ENCODE results near the gene LMX1B.

Gene LMX1B

DNA sequence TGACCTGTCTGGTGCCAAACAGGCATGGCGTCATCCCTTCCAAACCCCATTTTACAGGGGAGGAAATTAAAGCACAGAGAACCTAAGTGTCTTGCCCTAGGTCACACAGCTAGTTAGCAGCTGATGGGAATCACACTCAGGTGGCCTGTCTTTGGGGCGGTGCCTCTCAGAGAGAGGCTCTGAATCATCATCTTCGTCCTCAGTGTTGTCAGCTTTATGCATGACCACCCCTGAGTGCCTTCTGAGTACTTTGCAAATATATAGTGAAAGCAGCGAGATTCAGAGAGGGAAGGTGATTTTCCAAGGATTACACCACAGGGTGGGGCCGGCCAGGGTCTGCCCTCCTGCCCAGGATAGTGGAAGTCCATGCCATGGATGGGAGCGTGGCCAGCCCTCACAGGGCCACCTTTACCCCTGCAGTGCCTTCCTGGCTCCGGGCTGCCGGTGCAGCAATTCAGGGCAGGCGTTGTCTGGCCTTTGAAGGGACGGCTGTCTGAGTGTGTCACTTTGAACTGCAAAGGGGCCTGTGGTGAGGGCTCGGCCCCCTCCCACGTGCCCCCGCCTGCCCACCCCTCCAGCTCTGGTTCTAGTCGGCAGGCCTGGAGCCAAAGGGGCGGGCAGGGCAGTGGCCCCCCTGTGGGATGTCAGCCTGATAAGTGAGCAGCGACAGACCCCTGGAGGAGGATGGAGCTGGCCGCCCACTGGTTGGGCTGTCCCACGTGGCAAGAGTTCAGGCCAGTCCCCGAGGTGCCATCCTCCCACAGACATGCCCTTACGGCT, 16.9 kb downstream of the LMX1B start:
- H3K4me3 ChIP-seq = no peak overlapping the region
- no peak for TF ChIP-seq Cebpa-rat (IDR thresholded peaks at IDR 0.05)
- H3K27ac ChIP-seq = no peak overlapping the region
- peaks cover 10 to 20% (median 17%) of the 10 kb centered on the region in 10 experiments; a peak in 16 of 20 replicates for H3K4me1 ChIP-seq
- H3K36me3 ChIP-seq = no peaks in the 10 kb centered on the region
- H3K9ac ChIP-seq = no peak overlapping the region; a peak in 1 of 22 replicates
- H3K27me3 ChIP-seq = peaks cover 97 to 100% (median 100%) of the 10 kb centered on the region in 11 experiments
- peak overlapping the region in 9 of 11 experiments; percentile 0 to 56 (median 31); a peak in 11 of 22 replicates for H3K4me2 ChIP-seq
- H4K20me1 ChIP-seq = peaks cover 0 to 92% (median 43%) of the 10 kb centered on the region in 11 experiments; a peak in 18 of 22 replicates
- peaks cover 0 to 12% (median 9%) of the 10 kb centered on the region in 11 experiments; a peak in 18 of 22 replicates for H3K9me3 ChIP-seq (replicated peaks in 1 of 11)

- Histone ChIP-seq H3K9ac (no peak overlapping the region), H3K9me3 (replicated peaks in 1 of 11) (peaks cover 0 to 12% (median 9%) of the 10 kb centered on the region in 11 experiments; a peak in 18 of 22 replicates), H3K27me3 (peaks cover 97 to 100% (median 100%) of the 10 kb centered on the region in 11 experiments), H3K27ac (no peak overlapping the region), H3K36me3 (no peaks in the 10 kb centered on the region), H3K4me2 (peak overlapping the region in 7 of 11 experiments; percentile 0 to 56 (median 39); a peak in 6 of 22 replicates), H3K4me1 (peaks cover 4 to 14% (median 11%) of the 10 kb centered on the region in 10 experiments; a peak in 16 of 20 replicates), H4K20me1 (peaks cover 0 to 92% (median 44%) of the 10 kb centered on the region in 11 experiments; a peak in 18 of 22 replicates), H3K4me3 (no peak overlapping the region)
- TF ChIP-seq Cebpa-rat (IDR thresholded peaks at IDR 0.05) = no peak
These were observed 17.5 kb downstream of the LMX1B start for GRCh38 chr9:126631254-126631653.

- no peak overlapping the region for H3K4me2 ChIP-seq
- H3K27ac ChIP-seq = no peak overlapping the region
- H3K9me3 ChIP-seq (replicated peaks in 1 of 11) = no peaks in the 10 kb centered on the region
- peaks cover 0 to 97% (median 32%) of the 10 kb centered on the region in 11 experiments; a peak in 13 of 22 replicates for H4K20me1 ChIP-seq
- H3K27me3 ChIP-seq = peaks cover 97 to 100% (median 100%) of the 10 kb centered on the region in 11 experiments
- H3K36me3 ChIP-seq = no peaks in the 10 kb centered on the region
- no peak overlapping the region for H3K9ac ChIP-seq
- peaks cover 0 to 23% (median 10%) of the 10 kb centered on the region in 10 experiments; a peak in 11 of 20 replicates for H3K4me1 ChIP-seq
- no peak for TF ChIP-seq Cebpa-rat (IDR thresholded peaks at IDR 0.05)
- no peak overlapping the region for H3K4me3 ChIP-seq
These were observed 20.3 kb downstream of the LMX1B start for GRCh38 chr9:126633881-126634558.

DNA sequence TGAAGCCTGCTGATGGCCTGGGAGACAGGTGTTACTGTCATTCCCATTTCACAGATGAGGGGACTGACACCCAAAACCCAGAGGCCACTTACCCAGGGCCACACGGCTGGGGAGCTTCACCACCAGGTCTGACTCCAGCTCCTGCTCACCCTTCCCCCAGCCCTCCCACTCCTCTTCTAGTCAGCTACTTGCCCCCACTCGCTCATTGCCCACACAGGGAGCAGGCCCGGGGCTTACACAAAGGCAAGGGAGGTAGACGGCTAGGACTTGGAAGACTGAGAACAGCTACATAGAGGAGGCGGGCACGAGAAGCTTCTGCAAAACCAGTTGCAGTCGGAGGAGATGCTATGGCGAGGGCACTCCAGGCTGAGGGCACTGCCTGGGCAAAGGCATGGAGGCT, 21.3 kb downstream of the LMX1B start:
- H3K36me3 ChIP-seq = no peaks in the 10 kb centered on the region
- peaks cover 0 to 23% (median 10%) of the 10 kb centered on the region in 10 experiments; a peak in 11 of 20 replicates for H3K4me1 ChIP-seq
- H3K27ac ChIP-seq = no peak overlapping the region
- no peak for TF ChIP-seq Cebpa-rat (IDR thresholded peaks at IDR 0.05)
- H3K9ac ChIP-seq = no peak overlapping the region
- no peak overlapping the region for H3K4me2 ChIP-seq
- H3K9me3 ChIP-seq (replicated peaks in 1 of 11) = no peaks in the 10 kb centered on the region
- H3K4me3 ChIP-seq = no peak overlapping the region
- peaks cover 97 to 100% (median 100%) of the 10 kb centered on the region in 11 experiments for H3K27me3 ChIP-seq
- H4K20me1 ChIP-seq = peaks cover 0 to 98% (median 33%) of the 10 kb centered on the region in 11 experiments; a peak in 13 of 22 replicates

DNA sequence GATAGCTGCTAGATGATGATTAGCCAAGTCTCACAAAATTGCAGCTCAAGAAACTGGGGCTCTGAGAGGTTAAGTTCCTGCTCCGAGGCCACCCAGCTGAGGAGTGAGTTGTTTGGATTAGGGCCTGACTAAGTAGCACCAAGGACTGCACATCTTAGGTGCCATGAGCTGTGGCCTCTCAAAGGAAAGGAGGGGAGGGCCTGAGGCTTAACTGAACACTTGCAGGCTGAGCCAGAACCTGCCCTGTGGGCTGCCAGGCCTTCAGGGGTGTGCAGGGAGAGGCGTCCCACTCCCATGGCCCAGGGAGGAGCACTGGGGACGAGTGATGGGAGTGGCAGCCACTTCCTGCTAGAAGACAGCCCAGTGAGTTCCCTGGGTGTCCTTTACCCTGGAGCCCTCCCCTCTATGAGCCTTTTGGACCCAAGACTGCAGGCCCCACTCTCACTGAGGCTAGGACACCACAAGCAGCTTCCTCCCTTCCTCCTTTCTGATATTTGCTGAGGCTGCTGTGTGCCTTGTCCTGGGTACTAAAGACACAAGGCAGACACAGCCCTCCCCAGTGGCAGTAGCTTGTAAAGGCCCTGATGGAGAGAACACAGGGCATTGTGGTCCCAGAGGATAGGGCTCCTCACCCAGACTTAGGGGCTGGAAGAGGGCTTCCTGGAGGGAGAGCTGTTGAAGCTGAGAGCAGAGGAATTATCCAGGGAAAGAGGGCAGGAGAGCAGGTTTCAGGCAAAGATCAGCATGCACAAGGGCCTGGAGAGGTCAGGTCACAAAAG, 22.1 kb downstream of the LMX1B start:
- Histone ChIP-seq H3K27ac (no peak overlapping the region), H3K9ac (no peak overlapping the region), H3K4me3 (no peak overlapping the region), H3K4me1 (peaks cover 0 to 16% (median 4%) of the 10 kb centered on the region in 10 experiments; a peak in 10 of 20 replicates), H4K20me1 (peaks cover 0 to 98% (median 33%) of the 10 kb centered on the region in 11 experiments; a peak in 13 of 22 replicates), H3K9me3 (replicated peaks in 1 of 11) (no peaks in the 10 kb centered on the region), H3K36me3 (no peaks in the 10 kb centered on the region), H3K4me2 (no peak overlapping the region), H3K27me3 (peaks cover 97 to 100% (median 100%) of the 10 kb centered on the region in 11 experiments)
- no peak for TF ChIP-seq Cebpa-rat (IDR thresholded peaks at IDR 0.05)

GRCh38 chr9:126636983-126637798, 23.5 kb downstream of the LMX1B start:
- H3K27me3 ChIP-seq = peaks cover 97 to 100% (median 100%) of the 10 kb centered on the region in 11 experiments
- H4K20me1 ChIP-seq = peaks cover 0 to 98% (median 33%) of the 10 kb centered on the region in 11 experiments; a peak in 13 of 22 replicates
- H3K4me3 ChIP-seq = no peak overlapping the region
- no peaks in the 10 kb centered on the region for H3K36me3 ChIP-seq
- no peak for TF ChIP-seq Cebpa-rat (IDR thresholded peaks at IDR 0.05)
- no peak overlapping the region; a peak in 1 of 22 replicates for H3K4me2 ChIP-seq
- no peak overlapping the region for H3K9ac ChIP-seq
- no peak overlapping the region for H3K27ac ChIP-seq
- H3K9me3 ChIP-seq (replicated peaks in 1 of 11) = no peaks in the 10 kb centered on the region
- H3K4me1 ChIP-seq = peaks cover 0 to 11% (median 0%) of the 10 kb centered on the region in 10 experiments; a peak in 3 of 20 replicates

DNA sequence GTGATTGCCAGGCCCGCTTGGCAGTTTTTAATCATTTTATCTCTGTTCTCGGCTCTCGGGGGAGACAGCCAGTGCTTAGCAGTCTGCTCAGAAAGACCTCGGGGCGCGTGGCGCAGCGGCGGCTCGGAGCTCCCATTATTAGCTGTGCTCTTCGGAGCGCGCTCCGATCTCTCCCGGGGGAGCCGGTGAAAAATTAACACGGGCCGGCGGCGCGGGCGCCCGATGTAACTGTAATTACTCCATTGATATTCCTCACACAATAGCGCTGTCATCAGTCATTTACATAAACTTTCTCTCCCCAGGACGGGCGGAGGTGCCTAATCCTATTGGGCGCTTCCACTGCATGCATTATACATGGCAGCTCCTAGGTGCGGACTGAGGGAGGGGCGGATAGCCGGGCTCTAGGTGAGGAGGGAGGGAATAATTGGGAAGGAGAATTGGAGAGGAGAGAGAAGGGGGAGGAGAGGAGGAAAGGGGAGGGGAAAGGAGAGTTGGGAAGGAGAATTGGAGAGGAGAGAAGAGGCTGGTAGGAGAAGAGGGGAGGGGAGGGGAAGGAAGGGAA, 24.9 kb downstream of the LMX1B start:
- Histone ChIP-seq H3K4me1 (peaks cover 0 to 11% (median 0%) of the 10 kb centered on the region in 10 experiments; a peak in 3 of 20 replicates), H4K20me1 (peaks cover 0 to 96% (median 33%) of the 10 kb centered on the region in 11 experiments; a peak in 13 of 22 replicates), H3K36me3 (no peaks in the 10 kb centered on the region), H3K27me3 (peaks cover 97 to 100% (median 100%) of the 10 kb centered on the region in 11 experiments), H3K4me2 (peak overlapping the region in 6 of 11 experiments; percentile 12 to 38 (median 26); a peak in 6 of 22 replicates), H3K9ac (no peak overlapping the region), H3K4me3 (peak overlapping the region in 1 of 10 experiments; percentile 15; a peak in 1 of 20 replicates), H3K9me3 (replicated peaks in 1 of 11) (no peaks in the 10 kb centered on the region), H3K27ac (no peak overlapping the region)
- no peak for TF ChIP-seq Cebpa-rat (IDR thresholded peaks at IDR 0.05)
